Stimulated activated naive CD4-positive, alpha-beta T cell (primary cell): Measurements from ENCODE around the gene PF4V1.

Experiments used
- DNase-seq, 6 experiments: peaks; one replicate each; lab custom pipeline; 2025; lab: John Stamatoyannopoulos, UW

PF4V1 gene, protein sequence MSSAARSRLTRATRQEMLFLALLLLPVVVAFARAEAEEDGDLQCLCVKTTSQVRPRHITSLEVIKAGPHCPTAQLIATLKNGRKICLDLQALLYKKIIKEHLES

DNA sequence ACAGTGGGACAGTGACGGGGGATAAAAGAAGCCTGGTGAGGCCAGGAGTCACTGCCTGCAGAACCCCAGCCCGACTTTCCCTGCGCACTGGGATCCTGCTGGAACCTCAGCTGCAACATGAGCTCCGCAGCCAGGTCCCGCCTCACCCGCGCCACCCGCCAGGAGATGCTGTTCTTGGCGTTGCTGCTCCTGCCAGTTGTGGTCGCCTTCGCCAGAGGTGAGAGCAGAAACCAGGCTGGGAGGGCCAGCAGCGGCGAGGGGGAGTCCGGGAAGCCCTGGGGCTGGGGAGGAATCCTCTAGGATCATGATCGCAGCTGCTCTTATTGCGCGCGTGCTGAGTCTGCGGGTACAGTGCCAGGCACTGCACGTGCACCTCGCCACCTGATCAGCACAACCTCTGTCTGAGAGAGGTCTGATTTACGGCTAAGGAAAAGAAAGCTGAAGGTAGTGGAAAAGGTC is at the start of gene PF4V1:
Gene PF4V1 (plus strand): TSS at position 51 of the 459 bp plus-strand sequence. CDS start 67 bp downstream, at position 118.
- no peak for DNase-seq

DNA sequence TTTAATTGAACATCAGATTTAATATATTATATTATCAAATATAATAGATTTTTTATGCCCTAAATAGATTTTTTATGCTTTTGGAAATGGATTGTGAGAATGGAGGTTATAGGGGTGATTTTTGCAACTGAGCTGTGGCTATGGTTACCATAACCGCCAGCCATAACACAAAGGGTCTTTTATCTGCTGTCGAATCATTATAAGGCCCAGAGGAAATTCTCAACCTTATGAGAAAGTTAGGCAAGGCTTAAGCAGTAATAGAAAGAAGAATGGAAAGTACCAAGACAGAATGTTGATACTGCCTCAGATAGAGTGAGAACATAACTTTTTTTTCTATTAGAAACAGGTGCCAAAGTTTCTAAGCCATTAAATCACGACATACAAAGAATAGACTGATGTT is 42.9 kb upstream of the PF4V1 start:
- no peak for DNase-seq

DNA sequence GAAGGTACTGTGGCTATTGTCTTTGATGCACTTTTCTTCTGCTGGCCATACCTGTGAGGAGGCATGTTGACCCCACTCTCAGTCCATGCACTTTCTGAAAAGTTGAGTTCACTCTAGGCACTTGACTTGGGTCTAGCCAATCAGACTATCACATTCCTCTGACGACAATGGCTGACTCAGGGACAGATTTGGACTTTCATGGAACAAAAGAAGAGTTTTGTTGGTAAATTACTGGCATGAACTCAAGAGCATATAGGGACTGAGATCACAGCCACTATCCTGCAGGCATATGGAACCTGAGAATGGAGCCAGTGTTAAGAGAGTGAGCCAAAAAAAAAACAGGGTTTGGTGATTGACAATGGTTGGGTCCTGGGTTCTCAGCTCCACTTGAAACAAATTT is 41.3 kb upstream of the PF4V1 start:
- no peak for DNase-seq

DNA sequence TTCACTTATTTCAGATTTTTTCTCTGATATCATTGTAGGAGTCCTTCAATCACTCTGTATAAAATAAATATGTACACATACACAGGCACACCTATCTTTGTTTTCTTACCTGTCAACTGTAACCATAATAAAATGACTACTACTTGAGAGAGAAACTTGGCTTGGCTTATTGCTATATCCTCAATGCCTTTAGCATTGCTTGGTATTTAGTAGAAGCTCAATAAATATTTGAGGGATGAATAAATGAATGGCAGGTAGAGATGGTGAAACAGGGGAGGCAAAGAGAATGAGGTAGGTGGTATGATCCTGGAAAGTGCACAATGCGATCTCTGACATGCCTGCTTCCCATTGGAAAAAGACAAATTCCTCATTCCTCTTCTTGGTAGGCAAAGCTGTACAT is 38.4 kb upstream of the PF4V1 start:
- DNase-seq = no peak

DNA sequence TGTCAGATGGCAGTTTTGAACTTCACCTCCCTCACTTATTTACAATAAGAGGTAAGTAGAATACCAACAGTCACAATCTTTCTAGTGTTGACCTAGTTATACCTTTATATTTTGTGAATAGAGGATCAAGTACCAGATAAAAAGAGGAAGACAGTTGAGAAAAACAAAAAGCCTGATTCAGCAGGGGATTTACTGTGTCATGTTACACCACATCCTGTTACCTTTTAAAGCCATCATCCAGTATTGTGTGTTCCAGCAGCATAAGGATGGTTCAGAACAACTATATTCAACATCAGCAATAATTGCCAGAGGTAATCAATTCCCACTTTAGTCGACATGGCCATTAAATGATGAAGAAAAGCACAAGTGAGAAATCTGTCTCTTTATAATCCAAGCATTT is 38.0 kb upstream of the PF4V1 start:
- DNase-seq = no peak

DNA sequence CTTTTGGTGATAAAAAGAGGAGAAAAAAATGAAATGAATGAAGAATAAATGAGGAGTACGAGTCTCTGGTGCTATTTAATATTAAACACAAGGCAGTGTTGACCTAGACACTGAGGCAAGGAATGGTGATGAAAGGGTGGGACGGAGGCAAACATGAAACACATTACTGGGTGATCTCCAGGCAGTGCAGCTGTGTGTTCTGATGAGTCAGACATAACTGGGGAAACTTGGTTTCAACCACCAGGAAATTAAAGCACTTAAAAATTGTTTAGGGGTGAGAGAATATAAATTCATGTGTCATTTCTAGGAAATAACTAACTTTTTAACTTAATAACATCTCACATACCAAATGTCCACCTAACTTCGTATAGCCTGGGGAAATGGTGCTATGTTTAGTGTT is 36.3 kb upstream of the PF4V1 start:
- no peak for DNase-seq

DNA sequence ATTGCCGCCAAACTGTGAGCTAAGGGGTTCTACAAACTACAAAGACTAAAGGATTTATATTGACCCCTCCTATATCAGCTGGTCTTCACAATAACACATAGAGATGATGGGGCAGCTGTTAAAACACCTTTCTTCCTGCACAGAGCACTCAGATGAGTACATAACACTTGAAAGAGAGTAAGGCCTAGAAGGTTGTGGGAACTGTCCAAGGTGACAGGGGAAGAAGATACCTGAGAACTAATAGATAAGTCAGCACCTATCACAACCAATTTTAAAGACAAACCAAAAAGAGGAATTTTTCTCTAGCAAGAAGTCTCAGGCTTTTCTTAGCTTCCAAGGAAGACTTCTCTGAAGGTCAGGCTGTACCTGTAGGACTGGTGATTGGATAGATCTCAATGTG is 35.8 kb upstream of the PF4V1 start:
- DNase-seq = no peak

DNA sequence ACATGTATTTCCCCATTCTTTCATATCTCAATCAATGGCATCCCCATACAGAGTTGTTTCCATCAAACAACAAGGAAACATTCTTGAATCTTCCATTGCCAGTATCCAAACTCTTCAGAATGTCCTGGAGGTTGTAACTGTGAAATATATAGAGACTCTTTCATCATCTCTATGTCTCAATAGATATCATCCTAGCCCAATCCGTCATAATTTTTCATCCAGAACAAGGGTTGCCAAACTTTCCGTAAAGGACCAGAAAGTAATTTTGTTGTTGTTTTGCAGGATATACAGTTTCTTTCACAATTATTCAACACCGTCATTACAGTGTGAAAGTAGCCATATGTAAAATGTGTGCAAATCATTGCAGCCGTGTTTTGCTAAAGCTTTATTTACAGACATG is 31.8 kb upstream of the PF4V1 start:
- no peak for DNase-seq

DNA sequence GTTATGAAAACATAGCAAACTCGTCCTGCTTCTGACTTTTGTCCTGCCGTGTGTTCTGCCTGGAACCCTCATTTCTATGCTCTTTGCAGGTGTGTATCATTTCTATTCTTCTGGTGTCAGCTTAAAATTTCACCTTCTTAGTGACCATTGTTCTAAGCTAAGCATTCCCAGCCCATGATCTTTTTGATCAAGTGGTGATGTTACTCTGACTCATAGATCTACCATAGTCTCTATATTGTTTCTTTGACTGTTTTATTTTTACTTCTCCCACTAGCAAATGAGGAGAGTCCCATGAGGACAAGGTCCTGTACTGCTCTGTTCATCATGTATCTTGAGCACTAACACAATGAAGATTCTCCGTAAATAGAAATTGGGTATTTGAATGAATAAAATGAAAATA is 30.7 kb upstream of the PF4V1 start:
- no peak for DNase-seq

DNA sequence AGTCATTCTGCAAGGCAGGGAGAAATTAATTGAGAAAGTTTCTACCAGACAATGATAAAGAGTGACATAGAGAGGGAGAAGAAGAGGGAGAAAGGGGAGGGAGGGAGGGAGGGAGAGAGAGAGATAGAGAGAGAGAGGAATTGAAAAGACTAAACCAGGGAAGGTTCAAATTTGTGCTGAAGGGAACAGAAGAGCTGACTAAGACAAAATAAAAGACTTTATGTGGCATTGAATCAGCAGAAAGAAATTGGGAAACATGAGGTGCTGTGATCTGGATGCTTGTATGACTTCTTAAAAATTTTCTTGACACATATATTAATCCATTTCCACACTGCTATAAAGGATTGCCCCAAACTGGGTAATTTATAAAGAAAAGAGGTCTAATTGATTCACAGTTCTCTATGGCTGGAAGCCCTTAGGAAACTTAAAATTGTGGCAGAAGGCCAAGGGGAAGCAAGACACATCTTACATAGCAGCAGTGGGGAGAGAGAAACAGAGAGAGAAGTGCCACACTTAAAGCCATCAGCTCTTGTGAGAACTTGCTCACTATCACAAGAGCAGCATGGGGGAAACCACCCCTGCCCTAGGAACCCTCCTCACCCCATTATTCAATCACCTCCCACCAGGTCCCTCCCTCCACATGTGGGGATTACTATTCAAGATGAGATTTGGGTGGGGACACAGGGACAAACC is 30.1 kb upstream of the PF4V1 start:
- DNase-seq = no peak

DNA sequence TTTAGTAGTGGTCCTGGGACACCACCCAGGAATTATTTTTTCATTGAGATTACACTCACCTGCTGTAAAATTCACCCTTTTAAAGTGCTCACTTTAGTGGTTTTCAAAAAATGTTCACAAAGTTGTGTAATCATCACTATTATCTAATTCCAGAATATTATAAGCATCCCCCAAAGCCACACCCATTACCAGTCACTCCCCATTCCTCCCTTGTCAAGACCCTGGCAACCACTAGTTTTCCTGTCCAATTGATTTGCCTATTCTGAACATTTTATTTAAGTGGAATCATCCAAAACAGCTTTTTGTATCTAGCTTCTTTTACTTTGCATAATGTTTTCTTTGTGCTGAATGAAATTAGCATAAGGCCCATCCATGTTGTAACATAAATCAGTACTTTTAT is 29.3 kb upstream of the PF4V1 start:
- no peak for DNase-seq

DNA sequence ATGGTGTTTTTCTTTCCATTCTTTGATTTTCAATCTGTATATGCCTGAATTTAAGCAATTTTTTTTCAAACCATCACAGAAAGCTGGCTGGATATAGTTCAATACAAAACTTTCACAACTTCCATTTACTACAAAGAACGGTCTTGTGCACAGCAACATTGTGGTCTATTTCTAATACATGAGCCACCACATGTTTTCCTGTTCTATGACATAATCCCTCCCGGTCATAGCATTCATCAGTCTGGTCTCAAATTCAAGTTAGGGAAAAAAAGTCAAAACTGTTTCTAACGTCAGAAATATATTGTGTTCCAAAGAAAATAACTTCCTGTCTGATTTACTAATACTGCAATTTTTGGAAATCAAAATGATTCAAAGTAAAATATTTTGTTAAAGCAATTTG is 24.1 kb upstream of the PF4V1 start:
- no peak for DNase-seq

DNA sequence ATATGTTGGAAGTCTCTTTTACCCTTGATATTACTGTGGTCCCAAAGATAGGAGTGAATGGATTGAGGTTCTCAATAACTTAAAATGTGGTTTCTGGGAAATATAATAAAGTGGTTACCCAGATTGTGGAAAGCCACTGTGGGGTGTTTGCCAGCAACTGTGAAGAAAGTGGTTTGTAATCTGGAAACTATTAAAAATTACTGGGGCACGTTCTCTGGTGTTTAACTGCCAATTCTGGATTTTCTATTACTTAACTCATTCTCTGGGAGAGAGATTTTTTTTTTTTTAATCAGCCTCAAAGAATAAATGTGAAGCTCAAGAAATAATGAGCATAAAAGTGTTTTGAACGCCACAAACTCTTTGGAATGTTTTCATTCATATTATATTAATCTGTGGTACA is 21.5 kb upstream of the PF4V1 start:
- no peak for DNase-seq

DNA sequence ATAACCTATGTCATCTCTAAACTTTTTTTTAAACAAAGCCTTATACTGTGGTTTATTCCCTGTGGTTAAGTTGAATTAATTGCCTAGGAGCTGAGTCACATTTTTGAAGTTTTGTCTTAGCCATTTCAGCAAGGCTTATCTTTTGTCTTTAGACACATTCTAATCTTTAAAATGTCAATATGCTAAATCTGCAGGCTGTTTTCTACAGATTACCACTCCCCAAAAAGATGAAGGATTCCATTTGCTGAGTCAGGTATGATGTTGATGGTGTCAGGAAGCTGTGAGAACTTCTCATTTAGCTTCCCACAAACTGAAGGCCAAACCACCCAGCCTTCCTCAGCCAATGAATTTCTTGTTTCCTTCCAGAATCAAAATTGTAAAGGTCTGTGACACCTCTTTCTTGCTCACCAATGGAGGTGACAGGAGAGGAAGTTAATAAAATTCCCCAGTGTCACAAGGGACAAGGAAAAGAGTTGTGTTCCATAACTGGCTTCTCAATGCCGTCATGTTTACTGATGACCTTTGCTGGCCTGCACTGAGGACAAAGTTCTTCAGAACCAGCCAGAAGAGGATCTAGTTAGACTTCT is 20.4 kb upstream of the PF4V1 start:
- DNase-seq = no peak

DNA sequence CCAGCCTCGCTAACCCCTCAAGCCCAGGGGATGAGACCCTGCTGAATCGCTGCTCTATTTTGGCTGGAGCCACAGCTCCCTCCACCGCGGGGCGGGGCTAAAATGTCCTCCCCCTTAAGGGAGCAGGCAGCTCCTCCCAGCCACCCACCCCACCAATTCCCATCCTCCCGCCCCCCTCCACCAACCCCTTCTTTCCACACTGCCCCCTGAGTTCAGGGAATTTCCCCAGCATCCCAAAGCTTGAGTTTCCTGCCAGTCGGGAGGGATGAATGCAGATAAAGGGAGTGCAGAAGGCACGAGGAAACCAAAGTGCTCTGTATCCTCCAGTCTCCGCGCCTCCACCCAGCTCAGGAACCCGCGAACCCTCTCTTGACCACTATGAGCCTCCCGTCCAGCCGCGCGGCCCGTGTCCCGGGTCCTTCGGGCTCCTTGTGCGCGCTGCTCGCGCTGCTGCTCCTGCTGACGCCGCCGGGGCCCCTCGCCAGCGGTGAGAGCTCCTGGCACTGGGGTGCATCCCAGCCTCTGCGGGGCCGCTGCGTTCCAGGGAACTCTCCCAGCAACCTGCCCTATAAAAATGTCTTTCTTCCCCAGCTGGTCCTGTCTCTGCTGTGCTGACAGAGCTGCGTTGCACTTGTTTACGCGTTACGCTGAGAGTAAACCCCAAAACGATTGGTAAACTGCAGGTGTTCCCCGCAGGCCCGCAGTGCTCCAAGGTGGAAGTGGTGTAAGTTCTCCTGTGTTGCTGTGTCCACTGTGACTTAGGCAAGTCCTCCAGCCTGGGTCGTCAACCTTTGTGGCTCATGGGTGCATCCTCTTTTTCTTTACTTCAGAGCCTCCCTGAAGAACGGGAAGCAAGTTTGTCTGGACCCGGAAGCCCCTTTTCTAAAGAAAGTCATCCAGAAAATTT is 16.5 kb upstream of the PF4V1 start, which contains the start of gene CXCL6:
Gene CXCL6 (plus strand): TSS at position 306 of the 907 bp plus-strand sequence. CDS start 73 bp downstream, at position 379.
- no peak for DNase-seq

DNA sequence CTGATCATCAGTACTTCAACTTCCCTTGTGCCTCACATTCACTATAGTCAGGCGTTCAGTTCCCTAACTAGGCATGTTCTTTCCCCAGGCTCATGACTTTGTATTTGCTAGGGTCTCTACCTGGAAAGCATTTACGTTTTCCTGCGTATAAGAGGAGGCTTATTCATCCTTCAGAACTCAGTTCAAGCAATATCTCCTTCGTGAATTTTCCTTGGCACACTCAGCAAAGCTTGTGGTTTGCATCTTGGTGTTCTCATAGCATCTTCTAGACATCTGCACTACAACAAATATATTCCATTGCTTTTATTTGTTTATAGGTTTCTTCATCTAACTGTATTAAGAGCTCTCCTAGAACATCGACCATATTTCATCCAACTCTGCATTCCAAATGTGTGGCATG is 14.0 kb upstream of the PF4V1 start:
- DNase-seq = no peak

DNA sequence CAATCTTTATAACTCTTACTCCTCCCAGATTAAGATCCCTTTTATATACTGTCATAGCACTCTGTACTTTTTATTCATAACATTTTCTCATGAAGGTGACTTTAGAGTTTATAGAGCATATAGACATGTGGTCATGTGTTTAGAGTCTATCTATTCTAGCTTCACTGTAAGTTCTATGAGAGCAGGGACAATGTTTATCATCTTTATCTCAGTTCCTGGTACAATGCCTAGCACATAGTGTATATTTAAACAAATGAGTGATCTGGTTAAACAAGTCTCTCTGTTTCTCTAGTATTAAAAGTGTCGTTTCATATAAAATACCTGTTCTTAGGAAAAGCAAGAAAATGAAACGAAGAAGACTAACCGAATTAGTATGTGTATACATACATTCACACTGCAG is 13.4 kb upstream of the PF4V1 start:
- DNase-seq = no peak

DNA sequence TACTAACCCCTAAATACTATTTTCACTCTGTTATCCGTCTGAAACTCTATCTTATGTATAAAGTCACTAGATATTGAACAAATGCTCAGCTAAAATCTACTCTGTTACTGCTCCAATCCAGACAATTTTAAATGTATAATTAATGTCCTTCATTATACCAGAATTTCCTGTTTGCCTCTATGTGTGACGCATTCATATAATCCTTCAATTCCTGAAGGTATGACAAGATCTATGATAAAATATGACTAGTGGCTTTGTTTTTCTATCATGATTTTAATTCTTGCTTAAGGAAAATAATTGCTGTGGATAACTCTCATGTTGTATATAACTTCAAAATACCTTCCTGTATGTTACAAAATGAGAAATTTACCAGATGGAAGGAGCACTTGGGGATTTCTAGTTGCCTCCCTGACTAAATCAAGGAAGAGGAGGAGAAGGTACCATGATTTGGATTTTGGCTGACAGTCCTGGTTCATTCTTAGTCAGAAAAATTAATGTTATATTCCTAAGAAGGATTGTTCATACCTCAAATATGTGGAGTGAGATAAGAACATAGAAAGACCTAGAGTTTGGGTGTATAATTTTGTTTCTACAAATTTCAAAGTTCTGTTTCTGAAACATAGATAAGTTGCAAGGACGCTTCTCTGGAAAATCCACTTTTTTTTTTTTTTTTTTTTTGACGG is 11.7 kb upstream of the PF4V1 start:
- DNase-seq = no peak

DNA sequence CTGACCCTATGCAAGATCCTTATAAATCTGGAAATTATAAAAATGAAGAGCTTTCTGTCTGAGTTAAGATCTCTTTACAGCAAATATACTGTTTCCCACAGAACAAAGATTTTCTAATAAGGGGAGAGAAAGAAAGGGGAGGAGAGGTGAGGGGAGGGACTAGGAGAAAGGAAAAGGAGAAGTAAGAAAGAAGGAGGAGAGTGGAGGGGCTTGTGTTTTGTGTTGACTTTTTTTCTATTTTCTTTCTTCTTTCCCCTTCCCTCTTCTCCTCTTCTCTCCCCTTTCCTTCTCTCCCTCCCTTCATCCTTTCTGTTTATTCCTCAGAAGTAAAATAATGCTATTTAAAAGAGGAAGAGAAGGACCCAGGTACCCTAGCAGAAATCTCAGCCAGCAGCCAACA is 10.4 kb upstream of the PF4V1 start:
- DNase-seq = no peak

DNA sequence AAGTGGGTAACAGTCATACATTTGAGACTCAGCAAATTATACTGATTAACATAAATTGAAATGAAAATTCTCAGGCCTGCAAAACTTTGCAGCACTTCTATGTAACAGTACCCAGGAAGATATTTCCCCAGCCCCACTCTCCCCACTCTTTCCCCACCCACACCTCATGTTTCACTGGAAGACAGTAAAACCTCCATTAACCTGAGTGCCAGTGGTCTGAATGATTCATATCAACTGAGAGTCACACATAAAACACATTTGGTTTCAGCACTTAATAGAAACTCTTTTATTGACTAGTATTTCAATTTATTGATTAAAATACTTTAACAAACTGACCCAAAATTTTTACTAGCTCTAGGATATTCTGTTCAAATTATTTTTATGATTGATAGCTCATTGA is 9.7 kb upstream of the PF4V1 start:
- no peak for DNase-seq

DNA sequence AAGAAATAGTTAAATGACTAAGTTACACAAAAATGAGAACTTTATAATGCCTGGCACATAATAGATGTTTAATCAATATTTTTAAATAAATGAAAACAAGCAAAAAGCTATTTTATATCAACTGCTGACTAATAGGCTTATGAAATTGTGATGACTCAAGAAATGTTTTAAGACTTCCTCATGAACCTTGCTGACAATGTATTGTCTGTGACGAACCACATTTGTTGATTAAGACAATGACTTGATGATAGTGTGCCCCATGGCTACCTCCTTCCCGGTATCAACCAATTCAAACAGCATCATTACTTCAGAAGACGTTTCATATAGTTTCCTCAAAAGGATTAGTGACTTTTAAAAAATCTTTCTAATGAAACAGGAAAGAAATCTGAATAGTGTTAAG is 8.8 kb upstream of the PF4V1 start:
- DNase-seq = no peak

DNA sequence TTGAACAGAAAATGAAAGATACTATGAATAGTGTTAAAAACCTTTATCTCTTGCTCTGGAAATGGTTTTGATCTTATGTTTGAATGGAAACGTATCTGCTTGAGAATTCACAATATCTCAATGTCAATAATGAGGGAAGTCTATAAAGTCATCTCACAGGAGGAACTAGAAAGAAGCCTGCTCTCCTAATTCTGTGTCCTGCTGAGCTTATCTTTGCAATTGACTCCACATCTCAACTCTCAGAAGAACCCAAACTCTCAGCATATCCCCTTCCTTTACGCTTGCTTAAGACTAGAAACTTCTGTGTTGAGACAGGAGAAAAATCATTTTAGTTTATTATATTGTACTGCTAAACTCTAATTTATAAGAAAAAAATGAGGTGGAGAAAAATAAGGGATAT is 8.3 kb upstream of the PF4V1 start:
- no peak for DNase-seq
